ENCODE measurements around the gene DLK1. TPM values are rescaled to one million over a fixed set of nuclear protein-coding genes. Genes with fewer than 3 reads are reported as not detected.

The DLK1 gene
- total and polyA plus RNA-seq, 2 of the 4 experiments (the other 2 are of a cell fraction): under 0.01 to 0.07 TPM

GRCh38 chr14:100770605-100771120, 44.0 kb downstream of the DLK1 start:
- no peak overlapping the region for H2BK15ac ChIP-seq (ENCODE audit: low read depth, low read length)
- no peak overlapping the region for H3K14ac ChIP-seq (replicated peaks; ENCODE audit: low read depth, low read length)
- intact Hi-C loops (cut with micrococcal nuclease): no loop called here
- DNase-seq: no peak
- H4K20me1 ChIP-seq (ENCODE audit: insufficient read depth, low read length): no peaks in the 10 kb centered on the region
- ChIA-PET POLR2A (ENCODE audit: unreplicated experiment) (no interaction called here), CTCF (no interaction called here)
- dilution Hi-C loops (cut with HindIII; ENCODE audit: low sequenced_read_pairs, unreplicated experiment): no loop called here
- H2AK9ac ChIP-seq (replicated peaks; ENCODE audit: low read depth, low read length, poor library complexity): no peak overlapping the region
- H3K9ac ChIP-seq (ENCODE audit: low read depth, low read length): no peak overlapping the region
- ATAC-seq (ENCODE audit: low read depth): no peak
- peaks cover 10% of the 10 kb centered on the region for H3K9me3 ChIP-seq (ENCODE audit: control insufficient read depth, insufficient read depth, low read length)
- no peak overlapping the region for H3K18ac ChIP-seq (ENCODE audit: low read depth, low read length)
- H3K56ac ChIP-seq (ENCODE audit: extremely low read depth, insufficient read depth, low read length): no peak overlapping the region
- H4K8ac ChIP-seq (ENCODE audit: low read depth in 2 of 2, low read length in 2 of 2): no peak overlapping the region
- H2BK120ac ChIP-seq (ENCODE audit: low read depth, low read length): no peak overlapping the region
- H3K27me3 ChIP-seq (ENCODE audit: control insufficient read depth, insufficient read depth, low read length): peaks cover 43% of the 10 kb centered on the region
- H3K23ac ChIP-seq (ENCODE audit: low read depth, low read length): no peak overlapping the region
- H3K4me3 ChIP-seq (ENCODE audit: insufficient read depth, low read depth, low read length): no peak overlapping the region
- H3K4me2 ChIP-seq (ENCODE audit: low read depth, low read length): no peak overlapping the region
- H3K9me1 ChIP-seq (ENCODE audit: insufficient read depth, low read length): no peaks in the 10 kb centered on the region; the same call in 1 of the 2 replicates
- no peak overlapping the region for H2BK20ac ChIP-seq (ENCODE audit: low read depth, low read length)
- no peaks in the 10 kb centered on the region for H3K79me1 ChIP-seq (ENCODE audit: low read depth in 1 of 2, low read length in 2 of 2)
- no peak overlapping the region for H3K4ac ChIP-seq (ENCODE audit: low read depth, low read length)
- H2AFZ ChIP-seq (replicated peaks; ENCODE audit: low read length, poor library complexity): no peak overlapping the region
- no CpG with 5 or more reads among the region's 5 CpGs for WGBS, 2 experiments (ENCODE audit: extremely low coverage in 2 of 2, insufficient read length in 1 of 2)
- no peaks in the 10 kb centered on the region for H3K36me3 ChIP-seq (ENCODE audit: control insufficient read depth, insufficient read depth, low read length)
- H2AK5ac ChIP-seq (ENCODE audit: low read depth, low read length): no peak overlapping the region
- no peak overlapping the region for H4K5ac ChIP-seq (ENCODE audit: low read depth, low read length)
- BruUV-seq (replicated peaks): no TSS peak
- H3K27ac ChIP-seq (ENCODE audit: insufficient read depth, low read length): no peak overlapping the region
- in situ Hi-C loops (cut with MboI; ENCODE audit: low sequenced_read_pairs): no loop called here
- no peak overlapping the region for H4K91ac ChIP-seq (ENCODE audit: insufficient read depth, low read depth, low read length)
- H3K4me1 ChIP-seq (ENCODE audit: control insufficient read depth, insufficient read depth, low read length): peaks cover 4% of the 10 kb centered on the region; the same call in 1 of the 2 replicates
- TF ChIP-seq CHD1 (IDR thresholded peaks at IDR 0.05; ENCODE audit: low read depth, low read length): no peak
- no peak for TF ChIP-seq POLR2A (IDR thresholded peaks at IDR 0.05; ENCODE audit: low read depth, low read length)
- no peak for TF ChIP-seq RAD21 (IDR thresholded peaks at IDR 0.05; ENCODE audit: low read length)
- H2BK5ac ChIP-seq (ENCODE audit: low read depth, low read length, poor library complexity, severe bottlenecking): no peak overlapping the region
